HUES48 (cell line): ENCODE results near the gene EXD3.

Experiments
- H3K27ac ChIP-seq: one replicate; pipeline ENCODE4 v1.7.0; 2013; ENCODE audit warnings: low read depth, low read length, inconsistent platforms
- H3K27me3 ChIP-seq: 2 replicates; pipeline ENCODE4 v1.6.1; 2013; ENCODE audit warnings: mild to moderate bottlenecking, low read length; ENCODE audit not compliant: control insufficient read depth, insufficient read depth
- H3K36me3 ChIP-seq: 2 replicates; pipeline ENCODE4 v1.6.1; 2013; ENCODE audit warnings: low read length; ENCODE audit not compliant: control insufficient read depth, insufficient read depth
- H3K4me1 ChIP-seq: 2 replicates; pipeline ENCODE4 v1.6.1; 2013; ENCODE audit warnings: mild to moderate bottlenecking, low read length; ENCODE audit not compliant: control insufficient read depth, insufficient read depth
- H3K4me3 ChIP-seq: 2 replicates; pipeline ENCODE4 v1.5.1; 2013; ENCODE audit warnings: mild to moderate bottlenecking, low read depth, low read length
- H3K9ac ChIP-seq: 2 replicates; pipeline ENCODE4 v1.6.1; 2013; ENCODE audit warnings: mild to moderate bottlenecking, low read depth, low read length, moderate library complexity
- H3K9me3 ChIP-seq: 2 replicates; pipeline ENCODE4 v1.6.1; 2013; ENCODE audit warnings: low read length; ENCODE audit not compliant: control insufficient read depth, insufficient read depth

Gene EXD3

DNA sequence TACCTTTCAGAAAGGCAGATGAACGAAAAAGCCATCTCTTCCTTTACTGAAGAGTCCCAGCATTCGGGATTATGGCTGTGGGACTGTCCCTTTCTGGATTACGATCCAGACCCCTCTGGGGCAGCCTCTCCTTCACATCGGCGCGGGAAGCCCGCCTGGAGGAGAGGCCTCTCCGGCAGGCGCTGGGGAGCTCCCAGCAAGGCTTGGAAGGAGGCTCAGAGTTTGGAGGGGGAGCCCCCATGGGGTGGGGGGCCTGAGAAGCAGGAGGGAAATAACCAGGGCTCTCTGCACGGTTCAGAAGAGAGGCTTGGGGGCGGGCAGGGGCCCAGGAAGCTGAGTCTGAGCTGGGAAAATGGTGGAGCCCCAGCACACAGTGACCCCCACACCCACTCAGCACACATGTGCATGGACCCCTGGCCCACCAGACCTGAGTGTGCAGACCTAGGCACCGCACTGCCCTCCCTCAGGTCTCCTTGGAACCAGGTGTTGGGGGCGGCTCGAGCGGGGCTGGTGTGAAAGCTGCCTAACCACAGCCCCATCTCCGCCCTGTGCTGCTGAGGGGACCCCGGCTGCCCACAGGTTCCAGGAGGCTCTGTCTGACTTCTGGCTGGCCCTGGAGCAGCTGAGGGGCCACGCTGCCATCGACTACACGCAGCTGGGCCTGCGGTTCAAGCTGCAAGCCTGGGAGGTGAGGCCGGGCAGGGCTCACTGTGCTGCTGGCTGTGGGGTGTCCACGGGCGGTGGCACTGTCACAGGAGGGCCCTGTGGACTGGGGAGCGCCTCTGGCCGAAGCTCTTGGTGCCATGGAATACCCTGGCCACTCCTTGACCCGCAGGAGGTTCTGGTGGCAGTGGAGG, 4.7 kb upstream of the EXD3 start:
- Histone ChIP-seq H3K27me3 (peaks cover 15% of the 10 kb centered on the region; the same call in 1 of the 2 replicates), H3K4me3 (no peak overlapping the region), H3K4me1 (no peaks in the 10 kb centered on the region), H3K36me3 (no peaks in the 10 kb centered on the region), H3K9ac (no peak overlapping the region), H3K27ac (no peak overlapping the region), H3K9me3 (no peaks in the 10 kb centered on the region)

DNA sequence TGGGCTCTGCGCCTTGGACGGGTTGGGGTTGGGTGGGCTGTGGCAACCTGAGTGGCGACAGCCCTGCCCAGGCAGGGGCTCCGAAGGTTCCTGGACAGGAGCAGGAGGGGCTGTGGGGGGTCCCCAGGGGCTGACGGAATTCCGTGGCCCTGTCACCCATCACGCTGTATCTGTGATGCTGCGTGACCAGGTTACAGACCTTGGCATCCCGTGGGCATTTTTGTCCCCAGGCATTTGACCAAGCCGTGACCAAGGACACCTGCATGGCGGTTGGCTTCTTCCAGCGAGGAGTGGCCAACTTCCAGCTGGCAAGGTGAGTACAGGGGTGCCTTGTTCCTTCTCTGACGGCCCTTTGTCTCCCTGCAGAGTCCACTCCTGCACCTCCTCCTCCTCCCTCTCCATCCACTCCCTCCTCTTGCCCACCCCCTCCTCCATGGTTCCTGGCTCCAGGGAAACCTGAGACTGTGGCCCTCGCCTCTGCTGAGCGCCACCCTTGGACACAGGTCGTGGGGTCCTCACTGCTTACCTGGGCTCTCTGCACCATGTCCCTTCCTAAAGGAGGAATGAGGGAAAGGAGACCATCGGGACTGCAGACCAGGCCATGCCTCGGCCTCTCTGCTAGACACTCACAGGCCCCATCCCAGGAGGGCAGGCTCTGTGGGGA, 3.2 kb upstream of the EXD3 start:
- Histone ChIP-seq H3K9me3 (no peaks in the 10 kb centered on the region), H3K36me3 (no peaks in the 10 kb centered on the region), H3K4me3 (no peak overlapping the region), H3K27me3 (peaks cover 15% of the 10 kb centered on the region; the same call in 1 of the 2 replicates), H3K4me1 (no peaks in the 10 kb centered on the region), H3K9ac (no peak overlapping the region), H3K27ac (no peak overlapping the region)

DNA sequence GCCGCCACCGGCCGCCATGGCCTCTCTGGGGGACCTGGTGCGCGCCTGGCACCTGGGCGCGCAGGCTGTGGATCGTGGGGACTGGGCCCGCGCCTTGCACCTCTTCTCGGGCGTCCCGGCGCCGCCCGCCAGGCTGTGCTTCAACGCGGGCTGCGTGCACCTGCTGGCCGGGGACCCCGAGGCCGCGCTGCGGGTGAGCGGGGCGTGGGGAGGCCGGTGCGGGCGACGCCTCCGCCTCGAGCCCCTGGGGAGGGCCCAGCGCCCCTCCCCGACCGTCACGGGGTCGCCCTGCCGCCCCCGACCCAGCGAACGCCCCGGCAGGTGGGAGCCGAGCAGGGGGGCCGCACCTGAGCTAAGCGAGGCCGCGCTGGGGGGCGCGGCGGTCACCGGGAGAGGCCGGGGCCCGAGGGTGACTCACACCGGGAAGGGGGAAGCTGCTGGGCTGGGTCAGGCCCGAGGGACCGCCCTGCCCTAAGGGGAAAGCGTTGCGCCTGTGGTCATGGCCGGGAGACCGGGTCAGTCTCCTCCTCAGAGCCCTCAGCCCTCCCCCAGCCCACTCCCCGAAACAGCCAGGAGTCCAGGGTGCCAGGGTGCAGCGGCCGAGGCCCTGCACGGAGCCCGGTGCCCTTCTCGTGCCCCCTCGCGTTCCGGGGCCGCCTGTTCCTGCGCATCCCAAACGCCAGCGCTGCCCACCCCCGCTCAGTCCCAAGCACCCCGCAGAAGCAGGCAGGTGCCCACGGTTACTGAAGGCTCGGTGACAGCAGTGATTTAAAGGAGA, 741 bp upstream of the EXD3 start:
- Histone ChIP-seq H3K9me3 (no peaks in the 10 kb centered on the region), H3K4me1 (no peaks in the 10 kb centered on the region), H3K27ac (no peak overlapping the region), H3K27me3 (peaks cover 15% of the 10 kb centered on the region; the same call in 1 of the 2 replicates), H3K9ac (no peak overlapping the region), H3K36me3 (no peaks in the 10 kb centered on the region), H3K4me3 (peak overlapping the region; percentile 58)

DNA sequence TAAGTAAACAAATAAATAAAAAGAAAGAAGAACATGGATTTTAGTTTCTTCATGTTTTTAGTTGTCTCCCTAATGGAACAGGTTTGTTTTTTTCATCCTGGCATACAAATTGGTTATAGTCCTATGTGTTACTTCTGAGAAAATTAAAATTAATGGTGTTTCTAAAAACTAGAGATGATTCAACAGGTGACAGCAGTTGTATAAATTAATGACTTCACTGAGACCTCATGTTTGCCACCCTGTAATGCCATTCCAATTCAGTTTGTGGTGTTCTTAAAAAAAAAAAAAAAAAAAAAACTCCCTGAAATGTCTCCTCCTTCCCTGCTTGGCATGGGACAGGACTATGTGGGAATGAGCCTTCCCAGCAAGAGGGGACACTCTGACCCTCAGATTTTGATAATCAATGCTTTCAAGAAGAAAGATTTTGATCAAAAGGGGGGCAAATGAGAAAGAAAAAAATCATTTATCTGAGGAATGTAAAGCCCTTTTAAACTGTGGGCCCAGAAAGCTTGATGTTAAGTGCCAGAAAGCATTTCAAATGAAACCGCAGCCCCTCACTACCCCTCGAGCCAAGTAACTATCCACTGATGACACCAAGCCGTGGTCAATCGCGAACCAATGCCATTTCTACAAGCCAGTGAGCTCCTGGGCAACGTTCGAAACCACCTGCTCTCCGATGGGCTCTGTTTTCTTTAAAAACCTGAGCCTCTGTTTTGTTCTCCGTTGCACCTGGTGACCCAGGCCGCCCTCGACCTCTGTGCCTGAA, 941 bp downstream of the EXD3 start:
- Histone ChIP-seq H3K36me3 (no peaks in the 10 kb centered on the region), H3K27ac (no peak overlapping the region), H3K4me3 (peak overlapping the region; percentile 85), H3K9ac (peak overlapping the region; percentile 34; the same call in 1 of the 2 replicates), H3K27me3 (peaks cover 15% of the 10 kb centered on the region; the same call in 1 of the 2 replicates), H3K4me1 (no peaks in the 10 kb centered on the region), H3K9me3 (no peaks in the 10 kb centered on the region)

DNA sequence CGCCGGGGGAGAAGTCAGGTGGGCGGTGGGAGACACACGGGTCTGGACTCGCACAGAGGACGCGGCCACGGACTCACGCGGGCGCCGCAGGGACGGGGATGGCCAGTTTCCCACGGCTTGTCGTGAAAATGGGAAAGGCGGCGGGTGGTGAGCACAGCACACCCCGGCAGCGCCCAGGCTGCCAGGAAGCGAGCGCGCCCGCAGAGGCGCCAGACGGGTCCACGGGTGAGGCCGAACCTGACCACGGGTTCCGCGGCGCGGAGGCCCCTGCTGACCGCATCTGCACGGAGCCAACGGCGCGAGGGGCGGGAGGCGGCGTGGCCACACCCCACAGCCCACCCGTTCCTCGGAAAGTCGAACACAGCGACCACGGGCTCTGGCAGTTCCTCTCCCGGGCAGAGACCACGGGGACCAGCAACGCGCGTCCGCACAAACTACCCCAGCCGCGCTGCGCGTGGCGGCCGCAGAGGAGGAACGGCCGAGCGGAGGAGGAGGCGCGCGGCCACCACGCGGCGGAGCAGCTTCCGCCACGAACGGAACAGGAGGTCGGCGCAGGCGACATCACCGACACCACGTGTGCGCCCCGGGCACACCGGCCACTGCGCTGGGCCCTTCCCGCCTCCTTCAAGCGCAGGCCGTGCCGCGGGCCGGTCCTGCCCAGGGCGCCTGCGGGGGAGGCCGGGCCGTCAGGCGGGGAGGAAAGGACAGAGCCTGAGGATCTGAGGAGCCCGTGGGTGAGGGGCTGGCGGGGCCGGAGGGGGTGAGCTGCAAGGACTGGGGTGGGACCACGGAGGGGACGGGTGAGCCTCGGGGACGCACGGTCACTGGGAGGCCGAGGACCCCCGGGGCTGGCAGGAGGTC, 5.6 kb downstream of the EXD3 start:
- no peaks in the 10 kb centered on the region for H3K9me3 ChIP-seq
- no peaks in the 10 kb centered on the region for H3K4me1 ChIP-seq
- no peak overlapping the region for H3K4me3 ChIP-seq
- H3K27me3 ChIP-seq, result no peaks in the 10 kb centered on the region
- H3K9ac ChIP-seq, result no peak overlapping the region
- no peaks in the 10 kb centered on the region for H3K36me3 ChIP-seq
- H3K27ac ChIP-seq, result no peak overlapping the region

DNA sequence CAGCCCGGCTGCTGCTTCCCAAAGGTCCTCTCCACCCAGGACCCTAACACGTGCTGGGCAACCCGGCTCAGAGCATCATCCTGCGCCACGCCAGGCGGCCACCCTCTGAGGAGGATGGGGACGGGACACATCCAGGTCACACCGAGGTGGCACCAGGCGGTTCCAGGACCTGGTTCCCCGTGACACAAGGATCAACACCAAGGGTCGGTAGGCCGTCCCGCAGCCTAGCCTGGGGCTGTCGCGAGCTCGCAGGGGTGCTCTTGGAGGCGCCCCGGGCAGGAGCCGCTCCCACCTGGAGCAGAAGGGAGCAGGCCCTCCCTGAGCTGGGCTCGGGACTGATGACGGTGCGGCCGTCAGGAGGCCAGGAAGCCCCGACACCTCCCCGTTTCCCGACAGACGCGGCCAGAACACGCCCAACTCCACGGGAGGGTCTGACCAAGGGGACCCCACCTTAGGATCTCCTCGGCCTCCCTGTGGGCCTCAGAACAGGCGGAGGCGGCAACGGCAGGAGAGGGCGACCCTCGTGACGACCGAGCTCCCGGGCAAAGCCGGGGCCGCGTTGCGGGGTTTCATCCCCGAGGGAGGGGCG, 6.3 kb downstream of the EXD3 start:
- Histone ChIP-seq H3K9me3 (no peaks in the 10 kb centered on the region), H3K4me1 (no peaks in the 10 kb centered on the region), H3K9ac (no peak overlapping the region), H3K4me3 (no peak overlapping the region), H3K27me3 (no peaks in the 10 kb centered on the region), H3K36me3 (no peaks in the 10 kb centered on the region), H3K27ac (no peak overlapping the region)

DNA sequence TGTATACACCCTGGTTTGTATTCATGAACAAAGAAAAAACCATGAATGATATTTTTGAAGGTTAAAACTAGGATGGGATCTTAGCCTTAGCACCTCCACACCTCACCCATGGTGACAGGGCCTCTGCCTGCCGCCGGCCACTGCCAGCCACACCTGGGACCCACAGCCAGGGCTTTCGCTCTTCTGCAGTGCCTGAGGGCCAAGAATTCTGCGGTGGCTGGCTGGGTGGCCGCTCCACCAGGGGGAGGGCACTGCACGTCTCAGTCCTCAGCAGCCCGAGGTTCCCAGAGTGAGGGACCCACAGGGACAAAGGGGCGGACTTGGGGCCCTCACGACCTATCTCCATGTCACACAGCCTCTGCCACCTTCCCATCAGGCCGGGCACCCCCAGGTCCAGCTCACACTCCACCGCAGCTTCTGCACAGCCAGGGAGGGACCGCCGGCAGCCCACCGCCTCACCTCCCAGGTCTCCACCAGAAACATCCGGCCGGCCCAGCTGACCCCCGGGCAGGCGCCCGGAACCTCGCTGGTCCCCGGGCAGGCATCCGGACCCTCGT, 6.9 kb downstream of the EXD3 start:
- H3K27me3 ChIP-seq, result no peaks in the 10 kb centered on the region
- H3K9me3 ChIP-seq, result no peaks in the 10 kb centered on the region
- H3K27ac ChIP-seq, result no peak overlapping the region
- no peak overlapping the region for H3K9ac ChIP-seq
- no peaks in the 10 kb centered on the region for H3K4me1 ChIP-seq
- no peaks in the 10 kb centered on the region for H3K36me3 ChIP-seq
- no peak overlapping the region for H3K4me3 ChIP-seq

DNA sequence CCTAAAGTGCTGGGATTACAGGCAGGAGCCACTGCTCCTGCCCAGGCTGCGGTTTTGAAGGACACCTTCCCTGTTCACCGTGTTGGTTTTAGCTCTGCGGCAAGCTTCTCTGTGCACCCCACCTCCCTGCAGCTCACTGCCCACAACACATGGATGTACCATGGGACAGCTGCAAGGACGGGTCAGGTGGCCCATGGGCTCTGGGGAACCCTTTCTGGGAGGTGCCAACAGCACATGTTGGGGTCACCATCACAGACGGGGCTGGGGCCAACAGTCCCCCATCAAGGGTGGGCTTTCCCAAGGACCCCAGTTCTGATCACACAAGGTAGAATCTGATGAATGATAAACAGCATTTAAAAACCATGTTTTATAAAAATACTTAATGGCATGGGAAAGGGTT, 7.5 kb downstream of the EXD3 start:
- H3K9ac ChIP-seq, result no peak overlapping the region
- H3K4me1 ChIP-seq, result no peaks in the 10 kb centered on the region
- no peaks in the 10 kb centered on the region for H3K27me3 ChIP-seq
- H3K27ac ChIP-seq, result no peak overlapping the region
- no peaks in the 10 kb centered on the region for H3K36me3 ChIP-seq
- H3K4me3 ChIP-seq, result no peak overlapping the region
- no peaks in the 10 kb centered on the region for H3K9me3 ChIP-seq

DNA sequence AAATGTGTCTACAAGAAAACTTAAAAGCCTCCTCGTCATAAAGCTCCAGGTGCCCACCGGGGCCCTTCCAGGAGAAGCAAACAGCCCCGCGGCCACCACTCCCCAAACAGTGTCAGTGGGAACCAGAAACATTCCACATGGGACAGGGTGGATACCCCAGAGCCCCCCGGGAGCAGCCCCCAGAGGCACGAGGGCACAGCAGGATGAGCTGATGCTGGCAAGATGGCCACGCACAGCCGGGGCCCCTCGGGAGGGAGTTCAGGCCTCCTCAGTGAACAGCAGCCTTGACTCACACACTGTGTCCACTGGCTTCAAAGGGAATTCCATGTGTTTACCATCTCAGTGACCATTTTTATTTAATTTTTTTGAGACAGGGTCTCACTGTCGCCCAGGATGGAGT, 10.5 kb downstream of the EXD3 start:
- H3K27me3 ChIP-seq, result no peaks in the 10 kb centered on the region
- H3K4me1 ChIP-seq, result no peaks in the 10 kb centered on the region
- no peak overlapping the region for H3K27ac ChIP-seq
- no peak overlapping the region for H3K4me3 ChIP-seq
- no peaks in the 10 kb centered on the region for H3K36me3 ChIP-seq
- no peak overlapping the region for H3K9ac ChIP-seq
- H3K9me3 ChIP-seq, result no peaks in the 10 kb centered on the region
